ENCODE measurements around the gene NDUFB2. TPM values are rescaled to one million over a fixed set of nuclear protein-coding genes. Genes with fewer than 3 reads are reported as not detected.

The NDUFB2 gene
- total RNA-seq, 1 donor from 2014 or later: 99.5 TPM

GRCh38 chr7:140683657-140684056 lies 12.9 kb upstream of the NDUFB2 start:
- H3K4me3 ChIP-seq (ENCODE audit: low read depth, low read length): no peak overlapping the region
- DNase-seq (ENCODE audit: low read depth): no peak
- no peaks in the 10 kb centered on the region for H3K27me3 ChIP-seq (ENCODE audit: control insufficient read depth, insufficient read depth, low read length)
- FAIRE-seq: no peak
- H3K36me3 ChIP-seq (ENCODE audit: control insufficient read depth, insufficient read depth, low read length): peaks cover 10% of the 10 kb centered on the region
- TF ChIP-seq CTCF (IDR thresholded peaks at IDR 0.05; ENCODE audit: insufficient read depth, low read length, severe bottlenecking): no peak

- no peak for TF ChIP-seq CTCF (IDR thresholded peaks at IDR 0.05; ENCODE audit: insufficient read depth, low read length, severe bottlenecking)
- no peak for FAIRE-seq
- H3K27me3 ChIP-seq (ENCODE audit: control insufficient read depth, insufficient read depth, low read length): no peaks in the 10 kb centered on the region
- H3K36me3 ChIP-seq (ENCODE audit: control insufficient read depth, insufficient read depth, low read length): peaks cover 9% of the 10 kb centered on the region
- no peak for DNase-seq (ENCODE audit: low read depth)
- H3K4me3 ChIP-seq (ENCODE audit: low read depth, low read length): no peak overlapping the region
Measured at GRCh38 chr7:140684066-140684950, 12.2 kb upstream of the NDUFB2 start.

- Histone ChIP-seq H3K4me3 (ENCODE audit: low read depth, low read length) (no peak overlapping the region), H3K27me3 (ENCODE audit: control insufficient read depth, insufficient read depth, low read length) (no peaks in the 10 kb centered on the region), H3K36me3 (ENCODE audit: control insufficient read depth, insufficient read depth, low read length) (peaks cover 10% of the 10 kb centered on the region)
- TF ChIP-seq CTCF (IDR thresholded peaks at IDR 0.05; ENCODE audit: insufficient read depth, low read length, severe bottlenecking): no peak
- DNase-seq (ENCODE audit: low read depth): no peak
- no peak for FAIRE-seq
Measured at GRCh38 chr7:140685407-140686087, 11.0 kb upstream of the NDUFB2 start.

GRCh38 chr7:140686921-140687320 lies 9.6 kb upstream of the NDUFB2 start:
- no peak for DNase-seq (ENCODE audit: low read depth)
- Histone ChIP-seq H3K27me3 (ENCODE audit: control insufficient read depth, insufficient read depth, low read length) (no peaks in the 10 kb centered on the region), H3K36me3 (ENCODE audit: control insufficient read depth, insufficient read depth, low read length) (peaks cover 10% of the 10 kb centered on the region), H3K4me3 (ENCODE audit: low read depth, low read length) (no peak overlapping the region)
- FAIRE-seq: no peak
- TF ChIP-seq CTCF (IDR thresholded peaks at IDR 0.05; ENCODE audit: insufficient read depth, low read length, severe bottlenecking): no peak

GRCh38 chr7:140688341-140688740 lies 8.2 kb upstream of the NDUFB2 start:
- H3K4me3 ChIP-seq (ENCODE audit: low read depth, low read length): no peak overlapping the region
- FAIRE-seq: no peak
- H3K36me3 ChIP-seq (ENCODE audit: control insufficient read depth, insufficient read depth, low read length): peaks cover 10% of the 10 kb centered on the region
- TF ChIP-seq CTCF (IDR thresholded peaks at IDR 0.05; ENCODE audit: insufficient read depth, low read length, severe bottlenecking): no peak
- no peaks in the 10 kb centered on the region for H3K27me3 ChIP-seq (ENCODE audit: control insufficient read depth, insufficient read depth, low read length)
- no peak for DNase-seq (ENCODE audit: low read depth)

Data from bronchial epithelial cell (primary cell).